A549 (cell line): Measurements from ENCODE around the gene CBLC. TPM values are rescaled to one million over a fixed set of nuclear protein-coding genes. Genes with fewer than 3 reads are reported as not detected.
A peak's percentile ranks its signal among the peaks of the same experiment; 100 is the strongest.

Source experiments
- ATAC-seq, 2 experiments: fragments of 200-7000 bp in 1 of 2; fragments of >200 bp in 1 of 2; cut with Nextera tagmentation in 1 of 2; cut with Tn5 transposase in 1 of 2; 3 replicates each; pipeline versions ENCODE4 v1.8.0 to v1.9.1; 2018 to 2020; ENCODE audit warnings: mild to moderate bottlenecking in 1 of 2, moderate library complexity in 1 of 2
- CTCF ChIA-PET: fragments of 300-600 bp; sonication (Branson Sonifier 250); formaldehyde crosslinking; extraction: SDS; loops from one replicate; lab custom pipeline; 2021; ENCODE audit warnings: antibody characterized with exemption, inconsistent platforms; lab: Yijun Ruan, JAX
- POLR2A ChIA-PET: fragments of 350-600 bp; formaldehyde crosslinking; extraction: SDS; loops from one replicate; lab custom pipeline; 2021; ENCODE audit warnings: antibody characterized with exemption, inconsistent platforms; lab: Yijun Ruan, JAX
- DNase-seq, 2 experiments: peaks; one replicate each; pipeline versions ENCODE4 v3.0.0 to v3.0.0-alpha.2; 2011 to 2016; ENCODE audit warnings: low read depth in 1 of 2, low spot score in 1 of 2
- FAIRE-seq: peaks from 2 replicates; lab custom pipeline; 2011; peaks lifted over from hg19 to GRCh38; lab: Jason Lieb, UNC
- H3K27ac ChIP-seq, 2 experiments: fragments of >200 bp; sonication (Bioruptor Twin); formaldehyde crosslinking; 3 replicates each; pipeline ENCODE4 v1.5.1; 2016 to 2017
- H3K4me1 ChIP-seq: fragments of >200 bp; sonication (Bioruptor Twin); formaldehyde crosslinking; 3 replicates; pipeline ENCODE4 v1.6.1; 2016
- H3K4me2 ChIP-seq: fragments of >200 bp; sonication (Bioruptor Twin); formaldehyde crosslinking; 3 replicates; pipeline ENCODE4 v1.6.1; 2016
- H3K4me3 ChIP-seq: fragments of >200 bp; sonication (Bioruptor Twin); formaldehyde crosslinking; 3 replicates; pipeline ENCODE4 v1.5.1; 2016
- H3K9me3 ChIP-seq: fragments of >200 bp; sonication (Bioruptor Twin); formaldehyde crosslinking; 3 replicates; pipeline ENCODE4 v1.6.1; 2016
- ATOH8 ChIP-seq: fragments of 250-450 bp; sonication (Bioruptor Pico); IDR thresholded peaks from 2 replicates; pipeline ENCODE4 v1.5.0; 2020; ENCODE audit warnings: low read depth, mild to moderate bottlenecking, moderate library complexity
- CBX2 ChIP-seq: fragments of 200-600 bp; sonication (generic); IDR thresholded peaks from 2 replicates; pipeline ENCODE4 v1.6.1; 2016; ENCODE audit warnings: low read depth, mild to moderate bottlenecking, borderline replicate concordance
- CBX8 ChIP-seq: fragments of 200-600 bp; sonication (generic); IDR thresholded peaks from 2 replicates; pipeline ENCODE4 v1.6.1; 2016
- CHD2 ChIP-seq: fragments of 150-350 bp; IDR thresholded peaks from 2 replicates; pipeline ENCODE4 v1.6.1; 2014; ENCODE audit warnings: low read length; ENCODE audit not compliant: partially characterized antibody
- CHD4 ChIP-seq: fragments of 200-600 bp; sonication (generic); IDR thresholded peaks from 2 replicates; pipeline ENCODE4 v1.6.1; 2016; ENCODE audit warnings: antibody characterized with exemption, mild to moderate bottlenecking, borderline replicate concordance
- EHMT2 ChIP-seq: fragments of 200-600 bp; sonication (generic); IDR thresholded peaks from 2 replicates; pipeline ENCODE4 v1.6.1; 2016; ENCODE audit warnings: antibody characterized with exemption, low read depth, mild to moderate bottlenecking, moderate library complexity
- FOSB ChIP-seq: fragments of 250-450 bp; sonication (Bioruptor Pico); IDR thresholded peaks from 2 replicates; pipeline ENCODE4 v1.5.0; 2020; ENCODE audit warnings: mild to moderate bottlenecking, moderate library complexity
- FOSL2 ChIP-seq, 2 experiments: fragments of 450-650 bp in 1 of 2; fragments of >200 bp in 1 of 2; sonication (Bioruptor Twin) in 1 of 2; formaldehyde crosslinking; IDR thresholded peaks; 2 replicates each; pipeline versions ENCODE4 v1.5.0 to v1.6.1; 2016 to 2020; ENCODE audit warnings: mild to moderate bottlenecking in 1 of 2, moderate library complexity in 1 of 2
- HDAC2 ChIP-seq: fragments of 200-600 bp; sonication (generic); IDR thresholded peaks from 2 replicates; pipeline ENCODE4 v1.6.1; 2016
- HEYL ChIP-seq: fragments of 250-450 bp; sonication (Bioruptor Pico); IDR thresholded peaks from 2 replicates; pipeline ENCODE4 v1.8.0; 2021; ENCODE audit warnings: mild to moderate bottlenecking, moderate library complexity
- HOXA7 ChIP-seq: fragments of 250-450 bp; sonication (Bioruptor Pico); IDR thresholded peaks from 2 replicates; pipeline ENCODE4 v1.5.0; 2020; ENCODE audit warnings: mild to moderate bottlenecking, moderate library complexity
- HOXB13 ChIP-seq: fragments of 250-450 bp; sonication (Bioruptor Pico); IDR thresholded peaks from 2 replicates; pipeline ENCODE4 v1.5.0; 2020; ENCODE audit warnings: low read depth, mild to moderate bottlenecking, moderate library complexity
- JUNB ChIP-seq: fragments of >200 bp; sonication (Bioruptor Twin); formaldehyde crosslinking; IDR thresholded peaks from 2 replicates; pipeline ENCODE4 v1.6.1; 2016
- KDM5A ChIP-seq: fragments of 200-600 bp; sonication (generic); IDR thresholded peaks from 2 replicates; pipeline ENCODE4 v1.6.1; 2016; ENCODE audit warnings: antibody characterized with exemption, mild to moderate bottlenecking
- MAZ ChIP-seq: fragments of 150-350 bp; IDR thresholded peaks from 2 replicates; pipeline ENCODE4 v1.6.1; 2014; ENCODE audit warnings: antibody characterized with exemption, low read depth, low read length, borderline replicate concordance
- POLR2AphosphoS2 ChIP-seq: conservative IDR thresholded peaks from 2 replicates; pipeline ENCODE4 v1.6.1; 2012; ENCODE audit warnings: low read length, improper control_type of control experiment, inconsistent platforms
- RARB ChIP-seq: fragments of 250-450 bp; sonication (Bioruptor Pico); IDR thresholded peaks from 2 replicates; pipeline ENCODE4 v1.8.0; 2021; ENCODE audit warnings: mild to moderate bottlenecking, moderate library complexity
- SMC3 ChIP-seq: fragments of >200 bp; sonication (Bioruptor Twin); formaldehyde crosslinking; IDR thresholded peaks from 3 replicates; pipeline ENCODE4 v1.6.1; 2018; ENCODE audit warnings: inconsistent platforms
- TP53 ChIP-seq: fragments of 250-450 bp; sonication (Bioruptor Pico); IDR thresholded peaks from 2 replicates; pipeline ENCODE4 v1.5.0; 2021; ENCODE audit warnings: mild to moderate bottlenecking, moderate library complexity
- ZC3H11A ChIP-seq: fragments of 450-650 bp; IDR thresholded peaks from 2 replicates; pipeline ENCODE4 v1.6.1; 2014; ENCODE audit warnings: antibody characterized with exemption, mild to moderate bottlenecking
- ZFP36 ChIP-seq: fragments of 450-650 bp; IDR thresholded peaks from 2 replicates; pipeline ENCODE4 v1.6.1; 2014; ENCODE audit warnings: borderline replicate concordance; ENCODE audit not compliant: partially characterized antibody
- WGBS: methylation state at CpG from one replicate; pipeline ENCODE4 v1.1.6; 2017; ENCODE audit errors: missing lambda C conversion rate; 5-methylcytosine and 5-hydroxymethylcytosine counted together
- polyA minus RNA-seq: library from RNA; depleted of rRNA, polyadenylated mRNA; stranded (reverse); fragments of >200 nt; gene quantifications from 2 replicates; pipeline ENCODE4 v1.2.3, GENCODE V29; 2011; rRNA and poly(A)+ RNA removed
- polyA plus RNA-seq, 4 experiments: library from polyadenylated mRNA; depleted of rRNA in 3 of 4; stranded (reverse); fragments of >200 nt; fragmentation: RNase III in 1 of 4; extraction: RNeasy Plus Mini Kit Qiagen cat#74134 plus additional on column Dnase treatment in 1 of 4; gene quantifications; 2 replicates in 3 of 4; 3 replicates in 1 of 4; pipeline ENCODE4 v1.2.3, GENCODE V29; 2011 to 2017
- TF ChIP-seq, protein P1 (sequence below): IDR thresholded peaks from 2 replicates; pipeline ENCODE4 v1.6.1; 2012
- TF ChIP-seq, protein P2 (sequence below): fragments of 250-450 bp; sonication (Bioruptor Pico); IDR thresholded peaks from 2 replicates; pipeline ENCODE4 v1.5.0; 2021; ENCODE audit warnings: mild to moderate bottlenecking, moderate library complexity, borderline replicate concordance

Gene CBLC, protein sequence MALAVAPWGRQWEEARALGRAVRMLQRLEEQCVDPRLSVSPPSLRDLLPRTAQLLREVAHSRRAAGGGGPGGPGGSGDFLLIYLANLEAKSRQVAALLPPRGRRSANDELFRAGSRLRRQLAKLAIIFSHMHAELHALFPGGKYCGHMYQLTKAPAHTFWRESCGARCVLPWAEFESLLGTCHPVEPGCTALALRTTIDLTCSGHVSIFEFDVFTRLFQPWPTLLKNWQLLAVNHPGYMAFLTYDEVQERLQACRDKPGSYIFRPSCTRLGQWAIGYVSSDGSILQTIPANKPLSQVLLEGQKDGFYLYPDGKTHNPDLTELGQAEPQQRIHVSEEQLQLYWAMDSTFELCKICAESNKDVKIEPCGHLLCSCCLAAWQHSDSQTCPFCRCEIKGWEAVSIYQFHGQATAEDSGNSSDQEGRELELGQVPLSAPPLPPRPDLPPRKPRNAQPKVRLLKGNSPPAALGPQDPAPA
- not detected in 2 replicates for polyA plus RNA-seq (2011; rRNA removed)
- 0.09 and 0.16 TPM in 2 replicates for polyA plus RNA-seq (2012; cell fraction: cytosol; rRNA removed)
- polyA plus RNA-seq (2012; cell fraction: nucleus; rRNA removed), result 0.16 and 0.21 TPM in 2 replicates
- not detected in 3 replicates for polyA plus RNA-seq (2017; fragmentation: RNase III; extraction: RNeasy Plus Mini Kit Qiagen cat#74134 plus additional on column Dnase treatment)
- polyA minus RNA-seq, result 0.29 TPM in 1 of 2 replicates, not detected in the other

GRCh38 chr19:44777715-44778347, at the start of gene CBLC:
Gene CBLC (plus strand): TSS chr19:44777890. CDS start chr19:44777932, 42 bp downstream.
- H3K27ac ChIP-seq, result peak within 1 kb of the TSS in 1 of 2 experiments; percentile 88; a peak in 3 of 6 replicates
- CTCF ChIA-PET, result interaction anchor here (1.7 to 48.5 kb wide), 3 partner anchors 18 to 52 kb away, joined by 5 to 1899 read pairs (median 157); partner anchors contain the start of gene BCAM
- TF ChIP-seq CBX2 (no peak), HEYL (CRISPR knock-in tag) (no peak), FOSL2 (IDR thresholded peaks at IDR 0.05) (no peak), FOSL2 (CRISPR knock-in tag; IDR thresholded peaks at IDR 0.05) (no peak), KDM5A (no peak), ZC3H11A (no peak), CHD2 (no peak), FOSB (CRISPR knock-in tag) (no peak), CBX8 (no peak), ZFP36 (no peak), HOXB13 (CRISPR knock-in tag) (no peak), RARB (no peak), CHD4 (no peak), HDAC2 (no peak), SMC3 (no peak), POLR2AphosphoS2 (no peak), TP53 (CRISPR knock-in tag) (no peak), ATOH8 (CRISPR knock-in tag) (no peak), MAZ (no peak)
- TF ChIP-seq, protein P1, sequence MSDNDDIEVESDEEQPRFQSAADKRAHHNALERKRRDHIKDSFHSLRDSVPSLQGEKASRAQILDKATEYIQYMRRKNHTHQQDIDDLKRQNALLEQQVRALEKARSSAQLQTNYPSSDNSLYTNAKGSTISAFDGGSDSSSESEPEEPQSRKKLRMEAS, result no peak
- TF ChIP-seq, protein P2, sequence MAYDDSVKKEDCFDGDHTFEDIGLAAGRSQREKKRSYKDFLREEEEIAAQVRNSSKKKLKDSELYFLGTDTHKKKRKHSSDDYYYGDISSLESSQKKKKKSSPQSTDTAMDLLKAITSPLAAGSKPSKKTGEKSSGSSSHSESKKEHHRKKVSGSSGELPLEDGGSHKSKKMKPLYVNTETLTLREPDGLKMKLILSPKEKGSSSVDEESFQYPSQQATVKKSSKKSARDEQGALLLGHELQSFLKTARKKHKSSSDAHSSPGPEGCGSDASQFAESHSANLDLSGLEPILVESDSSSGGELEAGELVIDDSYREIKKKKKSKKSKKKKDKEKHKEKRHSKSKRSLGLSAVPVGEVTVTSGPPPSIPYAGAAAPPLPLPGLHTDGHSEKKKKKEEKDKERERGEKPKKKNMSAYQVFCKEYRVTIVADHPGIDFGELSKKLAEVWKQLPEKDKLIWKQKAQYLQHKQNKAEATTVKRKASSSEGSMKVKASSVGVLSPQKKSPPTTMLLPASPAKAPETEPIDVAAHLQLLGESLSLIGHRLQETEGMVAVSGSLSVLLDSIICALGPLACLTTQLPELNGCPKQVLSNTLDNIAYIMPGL (CRISPR knock-in tag), result no peak
- peaks cover 33% of the 10 kb centered on the region for H3K4me1 ChIP-seq
- ATAC-seq (peak; percentile 19 to 59; a peak in 4 of 6 replicates), DNase-seq (peak in 1 of 2 experiments; percentile 60), FAIRE-seq (no peak)
- POLR2A ChIA-PET, result no interaction called here
- no peak within 1 kb of the TSS for H3K4me2 ChIP-seq
- no peaks in the 10 kb centered on the region for H3K9me3 ChIP-seq
- WGBS, result 81% methylated on average over 40 of the region's 47 CpGs
- no peak within 1 kb of the TSS for H3K4me3 ChIP-seq

DNA sequence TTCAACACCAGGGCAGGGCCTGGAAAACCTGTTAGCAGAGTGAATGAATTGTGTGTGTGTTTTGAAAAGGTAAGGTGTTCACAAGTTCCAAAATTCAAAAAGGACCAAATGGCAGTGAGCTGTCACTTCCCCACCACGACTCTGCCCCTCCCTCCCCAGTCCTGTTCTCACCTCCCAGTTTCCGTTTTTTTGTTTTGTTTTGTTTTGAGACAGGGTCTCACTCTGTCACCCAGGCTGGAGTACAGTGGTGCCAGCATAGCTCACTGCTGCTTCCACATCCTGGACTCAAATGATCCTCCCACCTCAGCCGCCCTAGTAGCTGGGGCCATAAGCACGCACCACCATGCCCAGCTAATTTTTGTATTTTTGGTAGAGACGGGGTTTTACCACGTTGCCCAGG, 49.5 kb upstream of the CBLC start:
- H3K4me3 ChIP-seq, result no peak overlapping the region
- DNase-seq, result no peak
- TF ChIP-seq MAZ, result no peak
- no peak for TF ChIP-seq JUNB
- TF ChIP-seq SMC3, result no peak
- no peak for TF ChIP-seq EHMT2
- no peak for TF ChIP-seq HOXA7 (CRISPR knock-in tag)
- TF ChIP-seq, all 56 proteins: peak for 0
- no peak overlapping the region for H3K4me2 ChIP-seq
- H3K4me1 ChIP-seq, result peaks cover 51% of the 10 kb centered on the region
- WGBS, result 86% methylated on average over 6 of the region's 6 CpGs
- H3K27ac ChIP-seq, result peak overlapping the region; percentile 57 to 97
- ATAC-seq, result no peak
- H3K9me3 ChIP-seq, result no peaks in the 10 kb centered on the region
- POLR2A ChIA-PET, result interaction anchor here (0.6 to 2.0 kb wide), 4 partner anchors 10 to 162 kb away, joined by 3 to 7 read pairs (median 4); partner anchors contain the start of gene TOMM40
- no peak for FAIRE-seq
- CTCF ChIA-PET, result interaction anchor here (0.9 to 42.5 kb wide), 9 partner anchors 9 to 224 kb away, joined by 3 to 1899 read pairs (median 4); partner anchors contain the start of genes BCL3, CBLC, CEACAM16 and NECTIN2
